Ovary (tissue), 9 donors: ENCODE data around the gene CREM. TPM values are rescaled to one million over a fixed set of nuclear protein-coding genes. Genes with fewer than 3 reads are reported as not detected.

Experiments used
- DNase-seq, 5 donors: peaks; one replicate each; pipeline ENCODE4 v3.0.0-alpha.2; 2019 to 2020
- H3K27ac ChIP-seq, 2 donors: fragments of 200-600 bp; one replicate each; pipeline versions ENCODE4 v1.5.1 to v1.8.0; 2019 to 2022
- H3K27me3 ChIP-seq: fragments of 200-600 bp; one replicate; pipeline ENCODE4 v1.8.0; 2022
- H3K36me3 ChIP-seq: fragments of 200-600 bp; sonication (generic); one replicate; pipeline ENCODE4 v1.5.1; 2019
- H3K4me1 ChIP-seq: one replicate; pipeline ENCODE4 v1.8.1; 2013; ENCODE audit warnings: mild to moderate bottlenecking, moderate library complexity; ENCODE audit not compliant: insufficient read depth
- H3K4me3 ChIP-seq: fragments of 200-600 bp; sonication (generic); one replicate; pipeline ENCODE4 v1.5.1; 2017
- H3K9me3 ChIP-seq, 2 donors: fragments of 200-600 bp in 1 of 2; sonication (generic) in 1 of 2; one replicate each; pipeline versions ENCODE4 v1.5.1 to v1.8.1; 2013 to 2019; ENCODE audit warnings: mild to moderate bottlenecking in 1 of 2, moderate library complexity in 1 of 2
- CTCF ChIP-seq, 3 donors: fragments of 450-650 bp in 2 of 3; fragments of 200-600 bp in 1 of 3; IDR thresholded peaks; one replicate each; pipeline versions ENCODE4 v1.5.1 to v1.8.0; 2016 to 2022; ENCODE audit warnings: antibody characterized with exemption in 3 of 3, mild to moderate bottlenecking in 1 of 3
- EP300 ChIP-seq: sonication (generic); formaldehyde crosslinking; IDR thresholded peaks from one replicate; pipeline ENCODE4 v1.6.1; 2017; ENCODE audit warnings: antibody characterized with exemption
- POLR2A ChIP-seq: fragments of 450-650 bp; IDR thresholded peaks from one replicate; pipeline ENCODE4 v1.6.1; 2017; ENCODE audit warnings: antibody characterized with exemption, mild to moderate bottlenecking, moderate library complexity
- WGBS, 3 donors: extraction: QIAGEN DNeasy Blood & Tissue Kit in 1 of 3; methylation state at CpG; one replicate each; pipeline versions ENCODE4 v1.1.5 to v1.1.7; 2013 to 2017; 5-methylcytosine and 5-hydroxymethylcytosine counted together
- intact Hi-C, 4 donors: fragments of 100-400 bp; cut with DNase I; formaldehyde crosslinking; loops; one replicate each; pipeline versions ENCODE4 v1.11.0 to v1.15.1; 2022 to 2023
- polyA plus RNA-seq, 2 donors: library from polyadenylated mRNA; stranded (reverse); fragments of 200-250 nt in 1 of 2; fragments of 350-450 nt in 1 of 2; fragmentation: Illumina TruSeq in 1 of 2; extraction: RNeasy Lipid Tissue Mini Kit (QIAGEN cat#74804) in 1 of 2; gene quantifications; one replicate each; pipeline ENCODE4 v1.2.3, GENCODE V29; 2013 to 2014
- total RNA-seq, 7 donors: library from RNA; depleted of rRNA in 2 of 7; stranded (reverse); fragments of >200 nt in 2 of 7; fragmentation: NEBNext Ultra II Directional in 3 of 7; extraction: Animal tissue kit (Norgen Biotek cat#: 25700) in 3 of 7; gene quantifications; one replicate each; pipeline versions ENCODE4 v1.1.0 to v1.2.4, GENCODE V29; 2016 to 2023
- donor health status: DM: no; HTN: no; CAD: no; lungs with moderate emphysema.
- donor health status: DM: no; HTN: no; CAD: no.
- donor health status: Bipolar disorder and iron deficiency.
- donor health status: DM: yes; HTN: yes; CAD: no.
- donor health status: DM: no; HTN: no; CAD: no.
- donor health status: DM: yes; HTN: yes; CAD: no.

The CREM gene
- total and polyA plus RNA-seq, 9 donors, result 24.4 to 87.2 (median 41.5) TPM

- Histone ChIP-seq H3K4me3 (no peak overlapping the region), H3K36me3 (no peaks in the 10 kb centered on the region), H3K4me1 (no peaks in the 10 kb centered on the region), H3K27ac (no peak overlapping the region), H3K27me3 (no peaks in the 10 kb centered on the region), H3K9me3 (no peaks in the 10 kb centered on the region)
- no peak for DNase-seq
- TF ChIP-seq CTCF (IDR thresholded peaks at IDR 0.05) (no peak), POLR2A (no peak), EP300 (no peak)
- intact Hi-C loops, result no loop called here
- WGBS, 3 donors, result 82 to 94% (median 88%) methylated on average over 4 of the region's 4 CpGs
Measured at GRCh38 chr10:35223016-35223415, 96.4 kb downstream of the CREM start.

GRCh38 chr10:35224045-35224740 lies 97.5 kb downstream of the CREM start:
- H3K27ac ChIP-seq, result no peak overlapping the region
- no peak overlapping the region for H3K4me3 ChIP-seq
- WGBS, 3 donors, result 87 to 94% (median 93%) methylated on average over 8 of the region's 8 CpGs
- intact Hi-C loops, result no loop called here
- no peaks in the 10 kb centered on the region for H3K9me3 ChIP-seq
- no peak for DNase-seq
- H3K4me1 ChIP-seq, result no peaks in the 10 kb centered on the region
- no peaks in the 10 kb centered on the region for H3K27me3 ChIP-seq
- H3K36me3 ChIP-seq, result no peaks in the 10 kb centered on the region
- no peak for TF ChIP-seq POLR2A
- no peak for TF ChIP-seq CTCF (IDR thresholded peaks at IDR 0.05)
- no peak for TF ChIP-seq EP300

GRCh38 chr10:35225204-35225603 lies 98.6 kb downstream of the CREM start:
- Histone ChIP-seq H3K4me3 (no peak overlapping the region), H3K9me3 (no peaks in the 10 kb centered on the region), H3K36me3 (no peaks in the 10 kb centered on the region), H3K4me1 (no peaks in the 10 kb centered on the region), H3K27me3 (no peaks in the 10 kb centered on the region), H3K27ac (no peak overlapping the region)
- 81 to 83% (median 83%) methylated on average over 5 of the region's 5 CpGs for WGBS, 3 donors
- no peak for TF ChIP-seq POLR2A
- no peak for TF ChIP-seq EP300
- no peak for TF ChIP-seq CTCF (IDR thresholded peaks at IDR 0.05)
- intact Hi-C loops, result no loop called here
- DNase-seq, result no peak

GRCh38 chr10:35226507-35226906 lies 99.9 kb downstream of the CREM start:
- 89 to 92% (median 90%) methylated on average over 3 of the region's 3 CpGs for WGBS, 3 donors
- Histone ChIP-seq H3K36me3 (no peaks in the 10 kb centered on the region), H3K27ac (no peak overlapping the region), H3K9me3 (no peaks in the 10 kb centered on the region), H3K4me1 (no peaks in the 10 kb centered on the region), H3K4me3 (no peak overlapping the region), H3K27me3 (no peaks in the 10 kb centered on the region)
- intact Hi-C loops, result no loop called here
- TF ChIP-seq POLR2A (no peak), EP300 (no peak), CTCF (IDR thresholded peaks at IDR 0.05) (no peak)
- no peak for DNase-seq
